Activated CD4-positive, alpha-beta T cell treated with anti-CD3 and anti-CD28 coated beads for 24 hours (primary cell): Measurements from ENCODE around the gene EPN2.

ENCODE experiments used
- DNase-seq, 2 donors: peaks; one replicate each; pipeline ENCODE4 v3.0.0-alpha.2; 2020; ENCODE audit warnings: low read depth in 2 of 2

EPN2 gene

DNA sequence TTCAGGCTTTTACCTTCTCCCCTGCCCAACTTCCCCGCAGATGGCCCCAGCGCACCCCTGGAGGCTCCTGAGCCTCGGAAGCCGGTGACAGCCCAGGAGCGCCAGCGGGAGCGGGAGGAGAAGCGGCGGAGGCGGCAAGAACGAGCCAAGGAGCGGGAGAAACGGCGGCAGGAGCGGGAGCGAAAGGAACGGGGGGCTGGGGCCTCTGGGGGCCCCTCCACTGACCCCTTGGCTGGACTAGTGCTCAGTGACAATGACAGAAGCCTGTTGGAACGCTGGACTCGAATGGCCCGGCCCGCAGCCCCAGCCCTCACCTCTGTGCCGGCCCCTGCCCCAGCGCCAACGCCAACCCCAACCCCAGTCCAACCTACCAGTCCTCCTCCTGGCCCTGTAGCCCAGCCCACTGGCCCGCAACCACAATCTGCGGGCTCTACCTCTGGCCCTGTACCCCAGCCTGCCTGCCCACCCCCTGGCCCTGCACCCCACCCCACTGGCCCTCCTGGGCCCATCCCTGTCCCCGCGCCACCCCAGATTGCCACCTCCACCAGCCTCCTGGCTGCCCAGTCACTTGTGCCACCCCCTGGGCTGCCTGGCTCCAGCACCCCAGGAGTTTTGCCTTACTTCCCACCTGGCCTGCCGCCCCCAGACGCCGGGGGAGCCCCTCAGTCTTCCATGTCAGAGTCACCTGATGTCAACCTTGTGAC, 144.7 kb downstream of the EPN2 start:
- no peak for DNase-seq

DNA sequence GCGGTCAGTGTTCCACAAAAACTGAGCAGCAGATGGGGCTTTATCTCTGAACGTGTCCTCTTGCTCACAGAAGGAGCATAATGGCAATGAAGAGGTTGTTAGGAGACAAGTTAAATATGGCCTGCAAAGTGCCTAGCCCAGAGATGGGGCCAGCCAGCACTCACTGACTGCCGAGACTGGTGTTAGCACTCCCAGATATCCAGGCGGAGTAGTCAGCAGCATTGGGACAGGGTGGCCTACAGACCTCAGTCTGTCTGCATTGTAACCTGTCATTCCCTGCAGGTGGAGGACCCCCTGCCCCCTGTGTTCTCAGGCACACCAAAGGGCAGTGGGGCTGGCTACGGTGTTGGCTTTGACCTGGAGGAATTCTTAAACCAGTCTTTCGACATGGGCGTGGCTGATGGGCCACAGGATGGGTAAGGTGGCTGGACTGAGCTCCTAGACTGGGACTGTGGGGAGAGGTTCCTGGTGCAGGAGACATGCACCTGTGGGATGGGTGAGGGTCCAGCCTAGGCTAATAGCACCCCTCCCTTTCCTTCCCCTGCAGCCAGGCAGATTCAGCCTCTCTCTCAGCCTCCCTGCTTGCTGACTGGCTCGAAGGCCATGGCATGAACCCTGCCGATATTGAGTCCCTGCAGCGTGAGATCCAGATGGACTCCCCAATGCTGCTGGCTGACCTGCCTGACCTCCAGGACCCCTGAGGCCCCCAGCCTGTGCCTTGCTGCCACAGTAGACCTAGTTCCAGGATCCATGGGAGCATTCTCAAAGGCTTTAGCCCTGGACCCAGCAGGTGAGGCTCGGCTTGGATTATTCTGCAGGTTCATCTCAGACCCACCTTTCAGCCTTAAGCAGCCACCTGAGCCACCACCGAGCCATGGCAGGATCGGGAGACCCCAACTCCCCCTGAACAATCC, 145.6 kb downstream of the EPN2 start:
- no peak for DNase-seq

DNA sequence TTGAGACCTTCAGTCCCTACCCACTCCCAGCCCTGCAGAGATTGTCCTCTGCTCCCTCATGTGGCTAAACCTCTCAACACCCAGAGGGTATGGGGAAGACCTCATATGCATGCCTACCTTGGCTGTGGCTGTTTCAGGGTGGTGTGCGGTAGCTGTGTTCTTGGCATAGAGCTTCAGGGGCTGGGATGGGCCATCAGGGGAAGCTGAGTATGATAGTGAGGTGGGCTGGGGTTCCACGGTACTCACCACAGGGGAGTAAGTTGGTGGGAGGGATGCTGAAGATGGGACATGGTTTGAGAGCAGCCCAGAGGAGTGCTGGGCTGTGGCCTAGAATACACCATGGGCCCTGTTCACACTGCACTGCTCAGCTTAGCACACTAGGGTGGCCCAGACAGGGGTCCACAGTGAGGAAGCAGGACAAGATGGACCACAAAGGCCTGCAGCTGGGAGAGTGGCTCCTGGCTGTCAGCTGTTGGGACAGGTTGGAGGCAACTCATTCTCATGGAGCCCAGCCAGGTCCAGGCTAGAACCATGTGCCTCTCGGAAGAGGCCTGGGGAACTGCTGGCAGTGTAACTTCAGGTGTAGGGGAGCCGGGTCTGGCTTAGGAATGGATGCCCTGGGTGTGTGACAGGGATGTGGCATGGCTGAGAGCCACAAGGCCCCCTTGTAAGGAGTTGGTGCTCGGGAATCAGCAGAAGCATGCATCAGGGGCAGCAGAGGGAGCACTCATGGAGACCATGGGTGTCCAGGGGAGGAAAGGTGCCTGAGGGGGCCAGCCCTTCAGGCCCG, 146.7 kb downstream of the EPN2 start:
- no peak for DNase-seq

DNA sequence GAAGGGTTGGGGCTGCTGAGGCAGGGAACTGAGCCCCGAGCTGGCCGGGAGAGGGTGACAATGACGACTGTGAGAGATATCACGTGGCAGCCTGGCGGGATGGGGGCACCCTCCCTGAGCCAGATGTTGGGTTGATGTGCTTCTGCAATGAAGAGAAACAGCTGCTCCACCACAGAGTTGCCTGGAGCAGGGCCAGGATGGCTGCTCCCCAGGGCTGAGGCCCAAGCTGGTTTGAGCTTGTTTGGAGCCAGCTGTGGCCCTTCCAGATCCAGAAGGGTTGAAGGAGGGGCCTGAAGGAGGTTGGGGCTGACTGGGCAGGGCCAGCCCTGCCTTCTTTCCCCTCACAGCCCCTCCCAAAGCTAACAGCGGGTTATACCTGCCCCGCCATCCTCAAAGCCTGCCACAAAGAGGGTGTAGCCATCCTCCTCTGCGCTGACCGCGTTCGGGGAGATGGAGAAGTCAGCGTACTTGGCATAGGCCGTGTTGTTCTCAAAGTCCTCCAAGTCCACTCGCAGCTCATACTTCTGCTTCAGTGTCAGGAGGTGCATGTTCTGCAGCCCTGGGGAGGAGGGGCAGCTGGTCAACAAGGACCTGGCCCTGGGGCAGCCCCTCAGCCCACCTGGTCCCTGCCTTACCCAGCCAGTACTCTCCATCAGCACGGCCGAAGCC, 147.7 kb downstream of the EPN2 start:
- DNase-seq, result no peak

DNA sequence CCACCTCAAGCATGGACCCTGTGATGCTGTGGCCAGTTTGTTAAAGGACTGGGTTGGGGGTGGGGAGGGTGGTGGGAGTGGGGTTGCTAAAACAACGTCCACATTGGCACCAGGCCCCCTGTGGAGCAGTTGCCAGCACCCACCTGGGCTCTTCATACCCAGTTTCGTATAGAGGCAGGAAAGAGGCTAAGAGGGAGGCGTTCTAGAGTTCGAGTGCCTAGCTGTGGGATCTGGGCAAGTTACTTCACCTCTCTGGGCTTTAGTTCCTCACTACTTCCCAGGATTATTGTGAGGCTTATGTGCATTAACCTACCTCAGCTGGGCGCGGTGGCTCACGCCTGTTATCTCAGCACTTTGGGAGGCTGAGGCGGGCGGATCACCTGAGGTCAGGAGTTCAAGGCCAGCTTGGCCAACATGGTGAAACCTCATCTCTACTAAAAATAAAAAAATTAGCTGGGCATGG, 148.4 kb downstream of the EPN2 start:
- DNase-seq, result no peak
